ENCODE data around the gene MAP3K7CL. TPM values are rescaled to one million over a fixed set of nuclear protein-coding genes. Genes with fewer than 3 reads are reported as not detected.

The MAP3K7CL gene
- total RNA-seq, 1 donor from 2014 or later, result 6.9 TPM

DNA sequence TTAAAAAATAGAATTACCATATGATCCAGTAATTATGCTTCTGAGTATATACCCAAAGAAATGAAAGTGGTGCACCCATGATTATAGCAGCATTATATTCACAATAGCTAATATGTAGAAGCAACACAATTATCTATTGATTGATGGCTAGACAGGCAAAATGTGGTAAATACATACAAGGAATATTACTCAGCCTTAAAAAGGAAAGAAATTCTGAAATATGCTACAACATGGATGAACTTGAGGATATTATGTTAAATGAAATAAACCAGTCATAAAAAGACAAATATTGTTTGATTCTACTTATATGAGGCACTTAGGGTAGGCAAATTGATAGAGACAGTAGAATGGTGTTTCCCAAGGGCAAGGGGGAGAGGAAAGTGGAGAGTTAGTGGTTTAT lies 80.8 kb downstream of the MAP3K7CL start:
- no peak overlapping the region for H3K27ac ChIP-seq
- peaks cover 9% of the 10 kb centered on the region for H3K4me1 ChIP-seq
- no peak overlapping the region for H3K4me3 ChIP-seq
- no peaks in the 10 kb centered on the region for H3K36me3 ChIP-seq
- no peaks in the 10 kb centered on the region for H3K27me3 ChIP-seq
- intact Hi-C loops (cut with DNase I), result no loop called here
- TF ChIP-seq POLR2A (IDR thresholded peaks at IDR 0.05), result no peak
- no peak for TF ChIP-seq POLR2AphosphoS5 (IDR thresholded peaks at IDR 0.05; ENCODE audit: insufficient read depth in 1 of 2, low read depth in 1 of 2)
- TF ChIP-seq, protein P1, sequence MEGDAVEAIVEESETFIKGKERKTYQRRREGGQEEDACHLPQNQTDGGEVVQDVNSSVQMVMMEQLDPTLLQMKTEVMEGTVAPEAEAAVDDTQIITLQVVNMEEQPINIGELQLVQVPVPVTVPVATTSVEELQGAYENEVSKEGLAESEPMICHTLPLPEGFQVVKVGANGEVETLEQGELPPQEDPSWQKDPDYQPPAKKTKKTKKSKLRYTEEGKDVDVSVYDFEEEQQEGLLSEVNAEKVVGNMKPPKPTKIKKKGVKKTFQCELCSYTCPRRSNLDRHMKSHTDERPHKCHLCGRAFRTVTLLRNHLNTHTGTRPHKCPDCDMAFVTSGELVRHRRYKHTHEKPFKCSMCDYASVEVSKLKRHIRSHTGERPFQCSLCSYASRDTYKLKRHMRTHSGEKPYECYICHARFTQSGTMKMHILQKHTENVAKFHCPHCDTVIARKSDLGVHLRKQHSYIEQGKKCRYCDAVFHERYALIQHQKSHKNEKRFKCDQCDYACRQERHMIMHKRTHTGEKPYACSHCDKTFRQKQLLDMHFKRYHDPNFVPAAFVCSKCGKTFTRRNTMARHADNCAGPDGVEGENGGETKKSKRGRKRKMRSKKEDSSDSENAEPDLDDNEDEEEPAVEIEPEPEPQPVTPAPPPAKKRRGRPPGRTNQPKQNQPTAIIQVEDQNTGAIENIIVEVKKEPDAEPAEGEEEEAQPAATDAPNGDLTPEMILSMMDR (IDR thresholded peaks at IDR 0.05), result no peak
- H3K9me3 ChIP-seq, result no peaks in the 10 kb centered on the region
- DNase-seq (ENCODE audit: extremely low spot score in 2 of 2), result no peak

DNA sequence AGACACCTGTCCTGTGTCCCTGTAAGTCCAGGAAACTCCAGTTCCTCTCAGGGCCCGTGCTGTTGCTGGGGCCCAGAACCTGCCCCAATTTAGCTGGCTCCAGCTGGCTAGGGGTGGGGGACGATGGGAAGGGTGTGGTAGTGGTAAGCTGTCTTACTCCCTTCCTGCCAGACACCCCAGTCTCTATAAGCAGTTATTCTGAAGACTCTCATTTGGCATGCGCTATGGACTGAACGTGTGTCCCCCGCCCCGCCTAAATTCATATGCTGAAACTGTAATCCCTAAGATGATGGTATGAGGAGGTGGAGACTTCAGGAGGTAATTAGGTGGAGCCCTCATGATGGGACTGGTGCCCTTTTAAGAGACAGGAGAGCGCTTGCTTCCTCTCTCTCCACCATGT lies 82.0 kb downstream of the MAP3K7CL start:
- Histone ChIP-seq H3K27me3 (no peaks in the 10 kb centered on the region), H3K4me3 (no peak overlapping the region), H3K36me3 (no peaks in the 10 kb centered on the region), H3K4me1 (peaks cover 9% of the 10 kb centered on the region), H3K9me3 (no peaks in the 10 kb centered on the region), H3K27ac (no peak overlapping the region)
- TF ChIP-seq, protein P1 (IDR thresholded peaks at IDR 0.05), result no peak
- no peak for TF ChIP-seq POLR2A (IDR thresholded peaks at IDR 0.05)
- TF ChIP-seq POLR2AphosphoS5 (IDR thresholded peaks at IDR 0.05; ENCODE audit: insufficient read depth in 1 of 2, low read depth in 1 of 2), result no peak
- DNase-seq (ENCODE audit: extremely low spot score in 2 of 2), result no peak
- intact Hi-C loops (cut with DNase I), result no loop called here

DNA sequence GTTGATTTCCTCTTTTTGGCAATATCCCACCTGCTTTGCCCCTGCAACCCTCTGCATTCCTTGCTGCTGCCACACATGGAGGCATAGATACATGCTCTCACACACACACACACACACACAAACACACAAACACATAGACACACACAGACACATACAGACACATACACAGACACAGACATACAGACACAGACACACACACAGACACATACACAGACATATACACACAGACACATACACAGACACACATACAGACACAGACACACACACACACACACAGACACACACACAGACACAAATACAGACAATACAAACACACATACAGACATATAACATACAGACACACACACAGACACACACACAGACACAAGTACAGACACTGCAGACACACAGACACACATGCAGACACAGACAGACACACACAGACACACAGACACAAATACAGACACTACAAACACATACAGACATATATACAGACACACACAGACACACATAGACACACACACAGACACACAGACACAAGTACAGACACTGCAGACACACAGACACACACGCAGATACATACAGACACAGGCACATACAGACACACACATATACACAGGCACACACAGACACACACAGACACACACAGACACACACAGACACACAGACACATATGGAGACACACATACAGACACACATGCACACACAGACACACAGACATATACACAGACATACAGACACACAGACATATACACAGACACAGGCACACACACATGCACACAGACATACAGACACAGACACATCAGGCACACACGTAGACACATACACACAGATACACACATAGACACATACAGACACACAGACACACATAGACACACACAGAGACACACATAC lies 83.3 kb downstream of the MAP3K7CL start:
- H3K9me3 ChIP-seq, result no peaks in the 10 kb centered on the region
- intact Hi-C loops (cut with DNase I), result no loop called here
- H3K27me3 ChIP-seq, result no peaks in the 10 kb centered on the region
- DNase-seq (ENCODE audit: extremely low spot score in 2 of 2), result no peak
- H3K4me1 ChIP-seq, result peaks cover 5% of the 10 kb centered on the region
- H3K4me3 ChIP-seq, result no peak overlapping the region
- TF ChIP-seq, protein P1 (IDR thresholded peaks at IDR 0.05), result no peak
- TF ChIP-seq POLR2AphosphoS5 (IDR thresholded peaks at IDR 0.05; ENCODE audit: insufficient read depth in 1 of 2, low read depth in 1 of 2), result no peak
- TF ChIP-seq POLR2A (IDR thresholded peaks at IDR 0.05), result no peak
- H3K27ac ChIP-seq, result no peak overlapping the region
- H3K36me3 ChIP-seq, result no peaks in the 10 kb centered on the region

DNA sequence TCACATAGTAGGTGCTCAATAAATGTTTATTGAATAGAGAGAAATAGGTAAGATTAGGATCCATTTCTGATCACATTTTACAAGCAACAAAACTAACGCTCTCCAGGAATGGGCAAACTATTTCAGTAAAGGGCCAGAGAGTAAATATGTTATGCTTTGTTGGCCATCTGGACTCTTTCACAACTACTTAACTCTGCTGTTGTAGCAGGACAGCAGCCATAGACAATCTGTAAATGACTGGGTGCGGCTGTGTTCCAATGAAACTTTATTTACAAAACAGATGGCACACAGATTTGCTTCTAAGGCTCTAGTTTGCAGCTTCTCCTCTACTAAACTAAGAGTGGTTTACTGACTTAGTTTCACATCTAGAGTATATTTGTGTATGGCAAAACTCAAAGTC lies 85.3 kb downstream of the MAP3K7CL start:
- Histone ChIP-seq H3K4me1 (peaks cover 6% of the 10 kb centered on the region), H3K4me3 (no peak overlapping the region), H3K27me3 (no peaks in the 10 kb centered on the region), H3K36me3 (no peaks in the 10 kb centered on the region), H3K27ac (no peak overlapping the region), H3K9me3 (no peaks in the 10 kb centered on the region)
- intact Hi-C loops (cut with DNase I), result no loop called here
- DNase-seq (ENCODE audit: extremely low spot score in 2 of 2), result no peak
- TF ChIP-seq, protein P1 (IDR thresholded peaks at IDR 0.05), result no peak
- TF ChIP-seq POLR2A (IDR thresholded peaks at IDR 0.05), result no peak
- no peak for TF ChIP-seq POLR2AphosphoS5 (IDR thresholded peaks at IDR 0.05; ENCODE audit: insufficient read depth in 1 of 2, low read depth in 1 of 2)

DNA sequence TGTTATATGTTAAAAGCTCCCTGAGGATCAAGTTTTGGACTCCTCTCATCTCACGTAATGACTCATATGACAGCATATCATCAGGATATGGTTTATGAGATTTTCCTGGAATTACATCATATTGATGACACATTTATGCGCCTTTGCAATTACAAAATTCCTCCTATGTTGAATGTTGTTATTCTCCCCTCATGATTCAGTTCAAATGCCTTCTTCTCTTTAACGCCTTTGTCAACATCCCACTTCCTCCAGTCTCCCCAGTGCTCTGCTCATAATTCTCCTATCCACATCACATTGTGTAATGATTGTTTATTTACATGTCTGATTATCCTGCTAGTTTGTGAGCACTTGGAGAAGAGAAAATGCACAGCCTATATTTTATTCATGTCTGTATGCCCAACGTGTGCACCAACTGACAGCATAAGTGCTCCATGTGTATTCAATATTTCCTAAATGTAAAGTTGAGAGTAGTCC lies 87.4 kb downstream of the MAP3K7CL start:
- no peaks in the 10 kb centered on the region for H3K9me3 ChIP-seq
- peaks cover 6% of the 10 kb centered on the region for H3K4me1 ChIP-seq
- H3K27me3 ChIP-seq, result no peaks in the 10 kb centered on the region
- intact Hi-C loops (cut with DNase I), result no loop called here
- no peak overlapping the region for H3K4me3 ChIP-seq
- TF ChIP-seq, protein P1 (IDR thresholded peaks at IDR 0.05), result no peak
- TF ChIP-seq POLR2AphosphoS5 (IDR thresholded peaks at IDR 0.05; ENCODE audit: insufficient read depth in 1 of 2, low read depth in 1 of 2), result peak; percentile 34 to 93
- no peak for DNase-seq (ENCODE audit: extremely low spot score in 2 of 2)
- no peaks in the 10 kb centered on the region for H3K36me3 ChIP-seq
- peak overlapping the region; percentile 30 for H3K27ac ChIP-seq

Measured in vagina (tissue), 2 donors.